ENCODE results near the gene KCNJ5. TPM values are rescaled to one million over a fixed set of nuclear protein-coding genes. Genes with fewer than 3 reads are reported as not detected.

Gene KCNJ5
- total RNA-seq, 3 donors from 2014 or later: not detected

DNA sequence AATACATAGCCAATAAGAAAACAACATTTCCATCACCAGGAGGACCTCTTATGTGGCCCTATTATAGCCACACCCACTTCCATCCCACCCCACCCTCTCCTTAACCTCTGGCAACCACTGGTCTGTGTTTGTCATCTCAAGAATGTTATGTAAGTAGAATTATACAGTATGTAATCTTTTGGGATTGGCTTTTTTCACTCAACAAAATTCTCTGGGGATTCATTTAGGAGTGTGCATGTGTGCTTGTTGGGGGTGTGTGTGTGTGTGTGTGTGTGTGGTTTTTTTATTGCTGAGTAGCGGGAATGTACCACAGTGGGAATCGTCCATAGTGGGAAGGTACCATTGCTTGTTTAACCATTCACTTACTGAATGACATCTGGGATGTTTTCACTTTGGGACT is 5.2 kb downstream of the KCNJ5 start:
- no peak for DNase-seq
- ATAC-seq: no peak
- H3K36me3 Mint-ChIP-seq (ENCODE audit: insufficient read depth): no peaks in the 10 kb centered on the region
- no peak overlapping the region for H3K4me3 Mint-ChIP-seq
- peaks cover 3% of the 10 kb centered on the region for H3K4me1 Mint-ChIP-seq (ENCODE audit: low read depth)
- peaks cover 19% of the 10 kb centered on the region for H3K27me3 Mint-ChIP-seq (ENCODE audit: low read depth)
- no peaks in the 10 kb centered on the region for H3K9me3 Mint-ChIP-seq

DNA sequence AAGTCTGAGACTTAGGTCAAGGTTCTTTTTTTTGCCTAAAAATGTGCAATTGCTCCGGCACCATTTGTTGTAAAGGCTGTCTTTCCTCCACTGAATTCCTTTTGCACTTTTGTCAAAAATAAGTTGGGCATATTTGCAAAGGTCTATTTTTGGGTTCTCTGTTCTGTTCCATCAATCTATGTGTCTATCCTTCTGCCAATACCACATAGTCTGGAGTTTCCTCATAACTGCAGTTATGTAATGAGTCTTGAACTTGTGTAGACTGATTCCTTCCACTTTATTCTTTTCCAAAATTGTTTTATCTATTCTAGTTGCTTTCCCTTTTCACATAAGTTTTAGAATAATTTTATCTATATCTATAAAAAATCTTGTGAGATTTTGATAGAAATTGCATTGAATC is 6.7 kb downstream of the KCNJ5 start:
- Mint-ChIP-seq H3K4me3 (no peak overlapping the region), H3K36me3 (ENCODE audit: insufficient read depth) (no peaks in the 10 kb centered on the region)

DNA sequence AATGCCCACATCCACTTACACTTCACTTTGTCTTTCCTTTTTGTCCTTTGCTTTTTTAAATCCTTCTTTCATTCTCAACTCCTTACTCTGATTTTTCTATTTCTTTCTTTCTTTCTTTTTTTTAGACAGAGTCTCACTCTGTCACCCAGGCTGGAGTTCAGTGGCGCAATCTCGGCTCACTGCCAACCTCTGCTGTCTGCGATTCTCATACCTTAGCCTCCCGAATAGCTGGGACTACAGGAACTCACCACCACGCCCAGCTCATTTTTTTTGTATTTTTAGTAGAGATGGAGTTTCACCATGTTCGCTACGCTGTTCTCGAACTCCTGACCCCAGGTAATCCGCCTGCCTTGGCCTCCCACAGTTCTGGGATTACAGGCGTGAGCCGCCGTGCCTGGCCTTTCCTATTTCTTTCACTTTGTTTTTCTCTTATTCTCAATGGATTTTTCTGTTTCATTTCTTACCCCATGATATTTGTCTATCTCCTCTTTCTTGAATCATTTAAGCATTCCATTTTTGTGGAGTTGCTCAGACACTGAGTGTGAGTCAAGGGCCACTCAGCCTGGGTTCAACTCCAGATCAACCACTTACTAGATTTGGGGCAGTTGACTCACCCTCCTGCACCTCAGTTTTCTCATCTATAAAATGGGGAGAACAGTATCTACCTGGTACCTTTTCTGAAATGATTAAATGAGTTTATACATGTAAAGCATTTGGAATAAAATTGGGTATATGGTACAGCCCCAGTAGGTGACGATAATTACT is 7.6 kb downstream of the KCNJ5 start:
- DNase-seq: no peak
- Mint-ChIP-seq H3K9me3 (no peaks in the 10 kb centered on the region), H3K4me3 (no peak overlapping the region), H3K27me3 (ENCODE audit: low read depth) (peaks cover 7% of the 10 kb centered on the region), H3K36me3 (ENCODE audit: insufficient read depth) (no peaks in the 10 kb centered on the region), H3K4me1 (ENCODE audit: low read depth) (no peaks in the 10 kb centered on the region)
- ATAC-seq: no peak

More for the DNA sequence above, 6.7 kb downstream of the KCNJ5 start:
- no peaks in the 10 kb centered on the region for H3K4me1 Mint-ChIP-seq (ENCODE audit: low read depth)
- DNase-seq (no peak), ATAC-seq (no peak)
- no peaks in the 10 kb centered on the region for H3K9me3 Mint-ChIP-seq
- peaks cover 7% of the 10 kb centered on the region for H3K27me3 Mint-ChIP-seq (ENCODE audit: low read depth)

DNA sequence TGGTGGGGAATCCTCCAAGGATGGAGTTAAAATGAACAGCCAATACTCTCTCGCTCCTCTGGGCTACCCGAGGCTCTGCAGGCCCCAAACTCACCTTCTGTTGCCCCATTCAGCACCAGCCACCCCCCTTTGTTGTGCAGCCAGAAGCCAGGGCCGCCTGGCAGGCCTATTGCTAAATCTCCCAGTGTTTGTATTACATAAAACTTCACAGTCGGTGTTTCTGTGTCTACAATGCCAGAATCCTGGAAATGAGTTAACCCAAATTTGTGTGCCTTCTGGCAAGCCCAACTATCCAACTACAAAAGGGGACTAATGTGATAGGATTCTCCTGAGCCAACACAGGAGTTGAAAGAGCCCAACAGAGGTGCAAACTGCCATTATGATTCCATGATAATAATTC is 9.3 kb downstream of the KCNJ5 start:
- DNase-seq: no peak
- no peaks in the 10 kb centered on the region for H3K27me3 Mint-ChIP-seq (ENCODE audit: low read depth)
- no peak for ATAC-seq
- no peaks in the 10 kb centered on the region for H3K36me3 Mint-ChIP-seq (ENCODE audit: insufficient read depth)
- H3K4me3 Mint-ChIP-seq: no peak overlapping the region
- no peaks in the 10 kb centered on the region for H3K9me3 Mint-ChIP-seq
- no peaks in the 10 kb centered on the region for H3K4me1 Mint-ChIP-seq (ENCODE audit: low read depth)

DNA sequence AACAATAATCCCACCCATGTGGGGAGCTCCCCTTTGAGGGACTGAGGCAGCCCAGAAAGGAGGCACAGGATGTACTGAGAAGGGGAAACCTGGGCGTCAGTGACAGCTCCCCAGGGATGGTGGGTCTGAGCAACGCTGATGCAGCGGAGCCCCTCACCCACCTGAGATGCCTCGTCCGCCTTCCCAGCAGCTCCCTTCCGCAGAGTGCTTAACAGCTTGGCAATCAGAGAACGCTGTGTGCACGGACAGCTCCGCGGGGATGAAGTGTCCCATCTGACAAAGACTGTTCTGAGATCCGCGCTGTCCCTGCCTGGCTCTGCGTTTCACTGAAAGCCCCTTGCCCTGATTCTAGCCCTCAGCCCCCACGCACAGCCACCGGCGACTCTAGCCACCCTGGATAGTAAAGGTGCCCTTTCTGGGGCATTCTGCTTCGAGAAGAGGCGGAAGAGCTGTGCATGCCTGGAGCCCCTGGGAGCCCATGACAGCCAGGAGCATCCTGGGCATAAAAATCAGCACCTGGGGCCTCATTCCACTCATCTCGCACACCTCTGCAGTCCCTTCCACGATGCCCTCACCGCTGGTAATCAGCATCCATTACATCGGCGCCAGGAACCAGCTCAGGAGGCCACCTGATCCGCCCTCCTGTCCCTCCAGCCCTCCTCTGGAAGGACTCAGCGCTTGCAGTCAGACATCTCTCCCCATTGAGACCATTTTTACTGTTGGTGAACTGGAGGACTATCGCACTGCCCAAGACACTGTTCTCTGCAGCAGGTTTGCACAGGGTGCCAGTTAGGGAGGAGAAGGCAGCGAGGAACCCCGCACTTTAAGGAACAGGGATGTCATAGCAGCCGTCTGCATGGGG is 10.7 kb downstream of the KCNJ5 start:
- ATAC-seq (no peak), DNase-seq (no peak)
- Mint-ChIP-seq H3K4me3 (no peak overlapping the region), H3K4me1 (ENCODE audit: low read depth) (peaks cover 6% of the 10 kb centered on the region), H3K27me3 (ENCODE audit: low read depth) (no peaks in the 10 kb centered on the region), H3K36me3 (ENCODE audit: insufficient read depth) (no peaks in the 10 kb centered on the region), H3K9me3 (no peaks in the 10 kb centered on the region)

DNA sequence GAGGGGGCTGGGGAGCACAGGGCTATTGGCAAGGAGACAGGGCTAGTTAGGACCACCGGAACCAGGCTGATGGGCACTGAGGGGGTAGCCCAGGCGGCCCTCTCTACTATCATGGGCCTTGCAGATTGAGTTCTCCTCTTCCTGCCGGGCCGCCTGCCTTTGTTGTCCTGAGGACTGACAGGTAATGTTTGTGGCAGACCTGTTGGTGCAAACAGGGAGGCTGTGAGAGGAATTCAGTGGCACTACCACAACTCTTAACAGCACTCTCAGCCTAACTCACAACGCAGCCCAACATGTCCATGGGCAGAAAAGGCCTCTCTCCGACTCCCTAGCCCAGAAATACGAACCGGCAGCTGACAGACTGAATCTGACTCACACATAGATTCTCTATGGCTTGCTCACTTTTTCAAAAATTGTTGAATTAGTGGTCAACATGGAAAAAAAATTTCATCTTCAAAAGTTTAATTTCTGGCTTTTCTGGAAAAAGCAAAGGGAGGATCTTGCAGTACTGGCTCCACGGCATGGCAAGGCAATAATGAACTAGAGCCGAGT is 11.4 kb downstream of the KCNJ5 start:
- H3K36me3 Mint-ChIP-seq (ENCODE audit: insufficient read depth): no peaks in the 10 kb centered on the region
- ATAC-seq (no peak), DNase-seq (no peak)
- H3K4me3 Mint-ChIP-seq: no peak overlapping the region
- H3K27me3 Mint-ChIP-seq (ENCODE audit: low read depth): peaks cover 2% of the 10 kb centered on the region
- H3K9me3 Mint-ChIP-seq: no peaks in the 10 kb centered on the region
- H3K4me1 Mint-ChIP-seq (ENCODE audit: low read depth): peaks cover 8% of the 10 kb centered on the region

DNA sequence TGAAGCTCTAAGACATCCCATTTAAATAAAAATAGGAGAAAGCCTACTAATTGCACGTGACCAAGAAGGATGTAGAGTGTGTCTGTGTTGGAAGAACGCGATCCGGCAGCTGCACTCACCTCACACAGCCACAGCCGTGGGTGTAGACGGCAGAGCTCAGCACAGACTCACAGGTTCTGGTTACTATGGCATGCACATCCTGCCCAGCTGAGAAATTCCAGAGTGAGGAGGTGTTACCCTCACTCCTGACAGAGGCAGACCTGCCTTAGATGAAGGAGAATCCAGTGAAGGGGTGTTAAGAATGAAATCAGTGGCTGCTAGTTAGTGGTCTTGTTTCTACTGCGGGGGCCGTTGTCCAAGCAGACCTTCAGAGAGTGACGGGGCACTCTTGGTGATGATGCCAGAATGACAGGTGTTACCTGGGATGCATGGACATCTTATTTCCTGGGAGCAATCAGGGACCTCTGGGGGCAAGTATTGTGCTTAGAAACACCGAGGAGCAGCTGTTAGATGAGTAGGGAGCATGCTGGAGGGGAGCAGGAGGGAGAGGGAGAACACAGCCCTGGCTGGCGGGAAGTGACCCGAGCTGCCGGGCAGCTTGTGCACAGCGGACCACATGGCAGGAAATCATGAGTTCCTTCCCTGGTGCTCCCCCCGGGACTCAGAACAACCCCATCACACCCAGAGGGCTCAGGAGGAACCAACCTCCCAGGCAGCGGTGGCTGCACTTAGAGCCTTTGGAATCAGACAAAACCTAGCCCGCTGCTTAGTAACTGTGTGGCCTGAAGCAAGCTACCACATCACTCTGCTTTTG is 12.3 kb downstream of the KCNJ5 start:
- Mint-ChIP-seq H3K4me3 (no peak overlapping the region), H3K9me3 (no peaks in the 10 kb centered on the region), H3K27me3 (ENCODE audit: low read depth) (peaks cover 3% of the 10 kb centered on the region), H3K36me3 (ENCODE audit: insufficient read depth) (no peaks in the 10 kb centered on the region), H3K4me1 (ENCODE audit: low read depth) (peaks cover 9% of the 10 kb centered on the region)
- ATAC-seq (no peak), DNase-seq (no peak)

DNA sequence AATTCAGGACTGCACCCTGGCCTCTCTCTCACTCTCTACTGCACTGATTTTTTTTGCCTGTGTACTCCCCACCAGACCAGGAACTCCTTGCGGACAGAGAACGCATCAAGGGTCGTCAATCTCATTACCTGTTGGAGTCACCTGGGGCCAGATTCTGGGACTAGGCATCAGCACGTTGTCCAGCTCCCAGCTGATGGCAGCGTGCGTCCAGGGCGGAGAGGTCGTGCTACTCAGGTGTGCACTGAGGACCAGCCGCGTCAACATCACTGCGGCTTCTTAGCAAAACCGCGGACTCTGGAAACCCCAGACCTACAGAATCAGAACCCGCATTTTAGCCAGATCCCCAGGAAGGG is 13.1 kb downstream of the KCNJ5 start:
- Mint-ChIP-seq H3K27me3 (ENCODE audit: low read depth) (peaks cover 9% of the 10 kb centered on the region), H3K4me1 (ENCODE audit: low read depth) (peaks cover 11% of the 10 kb centered on the region), H3K4me3 (peak overlapping the region; percentile 39), H3K9me3 (no peaks in the 10 kb centered on the region), H3K36me3 (ENCODE audit: insufficient read depth) (no peaks in the 10 kb centered on the region)
- ATAC-seq: no peak
- DNase-seq: no peak

DNA sequence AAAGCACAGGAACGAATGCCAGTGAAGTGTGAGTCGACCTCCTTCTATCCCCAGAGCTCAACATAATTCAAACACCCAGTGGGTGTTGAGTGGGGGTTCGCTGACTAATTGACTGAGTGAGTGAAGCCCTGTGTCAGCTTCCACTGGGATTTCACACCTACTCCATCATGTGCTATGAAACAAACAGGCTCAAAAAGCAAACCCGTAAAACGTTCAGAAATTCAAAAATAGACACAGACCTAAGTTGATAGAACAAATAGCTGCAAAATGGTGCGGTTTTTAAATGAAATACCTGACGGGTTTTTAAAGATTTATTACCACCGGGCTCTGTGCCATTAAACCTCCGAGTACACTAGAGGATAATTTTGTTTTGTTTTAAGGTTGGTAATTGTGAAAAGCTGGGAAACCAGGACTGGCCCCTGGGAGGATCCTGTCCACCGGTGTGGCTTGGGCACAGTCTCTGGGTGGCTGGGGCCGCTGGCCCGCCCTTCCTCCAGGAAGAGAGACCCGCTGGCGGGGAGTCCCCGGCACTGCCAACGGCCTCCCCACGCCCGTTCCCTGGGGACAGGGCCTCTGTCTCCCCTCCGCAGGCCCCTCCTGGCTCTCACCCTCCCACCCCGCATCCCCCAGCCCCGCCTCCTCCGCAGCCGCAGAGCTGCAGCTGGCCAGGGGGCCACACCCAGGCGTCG is 13.6 kb downstream of the KCNJ5 start:
- DNase-seq: no peak
- H3K36me3 Mint-ChIP-seq (ENCODE audit: insufficient read depth): no peaks in the 10 kb centered on the region
- no peaks in the 10 kb centered on the region for H3K9me3 Mint-ChIP-seq
- ATAC-seq: peak; percentile 26 to 35
- H3K27me3 Mint-ChIP-seq (ENCODE audit: low read depth): peaks cover 14% of the 10 kb centered on the region
- H3K4me3 Mint-ChIP-seq: peak overlapping the region; percentile 39
- H3K4me1 Mint-ChIP-seq (ENCODE audit: low read depth): peaks cover 11% of the 10 kb centered on the region

DNA sequence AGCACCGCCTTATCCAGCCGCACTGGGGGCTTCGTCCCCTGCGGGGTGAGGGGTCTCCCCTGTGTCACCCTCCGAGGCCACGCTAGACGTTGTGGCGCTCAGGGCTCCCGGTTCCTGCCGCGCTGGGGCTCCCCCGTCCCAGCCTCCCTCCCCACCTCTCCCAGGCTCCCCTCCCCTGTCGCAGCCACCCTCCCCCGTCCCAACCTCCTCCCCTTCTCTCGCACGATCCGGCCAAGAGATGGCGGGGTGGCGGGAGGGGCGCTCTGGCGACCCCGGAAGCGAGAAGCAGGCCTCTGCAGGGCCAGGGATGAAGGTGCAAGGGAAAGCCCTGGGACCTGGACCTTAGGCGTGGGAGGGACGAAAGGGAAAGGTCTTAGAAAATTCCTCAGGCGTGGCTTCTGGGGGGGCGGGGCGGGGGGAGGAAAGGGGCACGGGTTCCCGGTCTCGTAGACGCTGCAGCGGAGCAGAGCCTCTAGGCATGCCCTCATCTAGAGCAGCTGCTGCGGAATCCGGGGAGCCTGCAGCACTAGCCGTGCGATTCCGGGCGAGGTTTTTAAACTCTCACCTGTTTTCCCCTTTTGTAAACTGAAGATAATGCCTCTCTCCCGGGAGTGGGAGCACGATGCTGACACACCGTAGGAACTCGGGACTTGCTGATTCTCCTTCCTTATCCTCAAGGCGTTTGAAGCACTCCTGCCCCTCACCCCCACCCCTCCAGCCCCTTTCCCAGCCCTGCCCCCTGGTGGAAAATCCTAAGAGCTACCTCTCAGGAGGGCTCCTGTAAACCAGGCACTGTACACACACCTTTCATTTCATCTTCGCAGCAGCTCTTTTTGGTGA is 14.4 kb downstream of the KCNJ5 start:
- H3K4me3 Mint-ChIP-seq: peak overlapping the region; percentile 79
- H3K36me3 Mint-ChIP-seq (ENCODE audit: insufficient read depth): no peaks in the 10 kb centered on the region
- peaks cover 11% of the 10 kb centered on the region for H3K4me1 Mint-ChIP-seq (ENCODE audit: low read depth)
- peak; percentile 62 to 70 for ATAC-seq
- H3K9me3 Mint-ChIP-seq: no peaks in the 10 kb centered on the region
- peaks cover 22% of the 10 kb centered on the region for H3K27me3 Mint-ChIP-seq (ENCODE audit: low read depth)
- peak; percentile 15 for DNase-seq

DNA sequence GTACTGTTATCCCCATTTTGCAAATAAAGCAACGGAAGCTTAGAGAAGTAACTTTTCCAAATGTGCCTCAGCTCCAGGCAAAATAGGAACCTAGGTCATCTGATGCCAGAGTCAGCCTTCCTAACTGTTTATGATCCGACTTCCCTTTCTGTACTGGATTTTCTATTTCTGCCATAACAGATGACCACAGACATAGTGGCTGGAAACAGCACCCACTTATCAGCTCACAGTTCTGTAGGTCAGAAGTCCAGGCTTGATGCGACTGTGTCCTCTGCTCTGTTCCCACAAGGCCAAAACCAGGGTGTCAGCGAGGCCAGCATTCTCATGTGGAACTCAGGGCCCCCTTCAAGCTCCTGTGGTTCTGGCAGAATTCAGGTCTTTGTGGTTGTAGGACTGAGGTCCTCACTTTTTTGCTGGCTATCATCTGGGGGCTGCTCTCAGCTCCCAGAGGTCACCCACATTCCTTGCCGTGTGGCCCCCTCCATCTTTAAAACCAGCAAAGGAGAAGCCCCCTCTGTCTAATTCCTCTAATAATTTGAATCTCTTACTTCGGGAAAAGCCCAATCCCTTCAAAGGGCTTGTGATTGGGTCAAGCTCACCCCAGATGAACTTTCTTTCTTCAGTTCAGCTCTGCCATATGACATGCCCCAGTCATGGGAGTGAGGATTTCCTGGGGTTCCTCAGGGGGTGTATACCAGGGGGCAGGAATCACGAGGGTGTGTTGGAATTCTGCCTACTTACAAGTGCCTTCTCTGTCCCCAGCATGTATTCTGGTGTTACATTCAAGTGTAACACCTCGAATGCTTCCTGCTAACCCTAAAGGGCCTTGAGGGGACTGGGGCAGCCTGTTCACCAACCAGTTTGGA is 15.3 kb downstream of the KCNJ5 start:
- Mint-ChIP-seq H3K36me3 (ENCODE audit: insufficient read depth) (no peaks in the 10 kb centered on the region), H3K4me3 (peak overlapping the region; percentile 79), H3K9me3 (no peaks in the 10 kb centered on the region), H3K4me1 (ENCODE audit: low read depth) (peaks cover 11% of the 10 kb centered on the region), H3K27me3 (ENCODE audit: low read depth) (peaks cover 25% of the 10 kb centered on the region)
- DNase-seq (no peak), ATAC-seq (no peak)

DNA sequence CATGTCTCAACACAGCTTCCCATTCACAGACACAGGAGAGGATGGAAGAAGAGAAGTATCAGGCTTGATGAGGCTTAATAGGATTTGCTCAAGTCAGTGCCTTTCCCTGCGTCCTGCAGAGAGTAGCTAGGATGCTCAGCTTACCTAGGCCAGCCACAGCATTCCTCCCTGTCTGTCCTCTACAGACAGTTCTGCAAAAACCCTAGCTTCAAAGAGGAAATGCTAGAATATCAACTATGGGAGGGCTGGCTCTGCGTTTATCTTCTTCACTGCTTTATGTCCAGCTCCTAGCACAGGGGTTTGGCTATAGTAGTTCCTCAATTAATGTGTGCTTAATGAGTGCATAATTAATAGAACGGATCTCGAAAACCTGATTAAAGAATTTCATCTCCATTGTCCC is 16.4 kb downstream of the KCNJ5 start:
- DNase-seq (no peak), ATAC-seq (no peak)
- H3K4me1 Mint-ChIP-seq (ENCODE audit: low read depth): peaks cover 11% of the 10 kb centered on the region
- H3K4me3 Mint-ChIP-seq: no peak overlapping the region
- peaks cover 31% of the 10 kb centered on the region for H3K27me3 Mint-ChIP-seq (ENCODE audit: low read depth)
- H3K9me3 Mint-ChIP-seq: no peaks in the 10 kb centered on the region
- H3K36me3 Mint-ChIP-seq (ENCODE audit: insufficient read depth): no peaks in the 10 kb centered on the region

Measured in activated T-cell treated with anti-CD3 and anti-CD28 coated beads, Interleukin-2, amount 50 U/mL, for 4 hours (primary cell).